Measurements from ENCODE around the gene CTAGE4. TPM values are rescaled to one million over a fixed set of nuclear protein-coding genes. Genes with fewer than 3 reads are reported as not detected.
"Not testable (repeated sequence)": the region's sequence is repeated elsewhere in the genome, so short reads cannot be mapped to it uniquely, and the experiment has no call there.

The CTAGE4 gene
- total RNA-seq: 1.2 and 1.6 TPM in 2 replicates

- H3K27ac Mint-ChIP-seq; DNase-seq (ENCODE audit: low spot score); intact Hi-C loops (cut with micrococcal nuclease); H3K36me3 Mint-ChIP-seq (ENCODE audit: low read depth); H3K27me3 Mint-ChIP-seq (ENCODE audit: low read depth); H3K4me1 Mint-ChIP-seq (ENCODE audit: low read depth); H3K4me3 Mint-ChIP-seq (ENCODE audit: low read depth); H3K9me3 Mint-ChIP-seq: not testable (repeated sequence)
Measured at GRCh38 chr7:144183166-144183565, at the start of gene CTAGE4. CTAGE4 (plus strand) TSS chr7:144183466; CDS start chr7:144183504, 38 bp downstream.

- peaks cover 8% of the 10 kb centered on the region for H3K27me3 Mint-ChIP-seq (ENCODE audit: low read depth)
- H3K36me3 Mint-ChIP-seq (ENCODE audit: low read depth): no peaks in the 10 kb centered on the region
- H3K4me3 Mint-ChIP-seq (ENCODE audit: low read depth): no peak overlapping the region
- no peaks in the 10 kb centered on the region for H3K9me3 Mint-ChIP-seq
- no peak overlapping the region for H3K27ac Mint-ChIP-seq
- no peaks in the 10 kb centered on the region for H3K4me1 Mint-ChIP-seq (ENCODE audit: low read depth)
- DNase-seq (ENCODE audit: low spot score): no peak
- intact Hi-C loops (cut with micrococcal nuclease): no loop called here
Measured at GRCh38 chr7:144134116-144134515, 49.1 kb upstream of the CTAGE4 start.

- Mint-ChIP-seq H3K27ac (no peak overlapping the region), H3K4me3 (ENCODE audit: low read depth) (no peak overlapping the region), H3K27me3 (ENCODE audit: low read depth) (peaks cover 12% of the 10 kb centered on the region), H3K36me3 (ENCODE audit: low read depth) (no peaks in the 10 kb centered on the region), H3K4me1 (ENCODE audit: low read depth) (no peaks in the 10 kb centered on the region), H3K9me3 (no peaks in the 10 kb centered on the region)
- no peak for DNase-seq (ENCODE audit: low spot score)
- intact Hi-C loops (cut with micrococcal nuclease): no loop called here
Measured at GRCh38 chr7:144137501-144137900, 45.8 kb upstream of the CTAGE4 start.

- no peaks in the 10 kb centered on the region for H3K36me3 Mint-ChIP-seq (ENCODE audit: low read depth)
Measured at GRCh38 chr7:144142187-144142586, 41.1 kb upstream of the CTAGE4 start.

GRCh38 chr7:144144426-144144825 is 38.8 kb upstream of the CTAGE4 start:
- Mint-ChIP-seq H3K9me3 (peaks cover 12% of the 10 kb centered on the region), H3K27ac (no peak overlapping the region), H3K27me3 (ENCODE audit: low read depth) (peaks cover 5% of the 10 kb centered on the region), H3K4me3 (ENCODE audit: low read depth) (no peak overlapping the region), H3K4me1 (ENCODE audit: low read depth) (no peaks in the 10 kb centered on the region), H3K36me3 (ENCODE audit: low read depth) (no peaks in the 10 kb centered on the region)
- intact Hi-C loops (cut with micrococcal nuclease): no loop called here
- DNase-seq (ENCODE audit: low spot score): no peak

More at GRCh38 chr7:144142187-144142586, 41.1 kb upstream of the CTAGE4 start:
- Mint-ChIP-seq H3K4me1 (ENCODE audit: low read depth) (no peaks in the 10 kb centered on the region), H3K27me3 (ENCODE audit: low read depth) (peaks cover 9% of the 10 kb centered on the region), H3K27ac (no peak overlapping the region), H3K4me3 (ENCODE audit: low read depth) (no peak overlapping the region), H3K9me3 (no peaks in the 10 kb centered on the region)
- no peak for DNase-seq (ENCODE audit: low spot score)
- intact Hi-C loops (cut with micrococcal nuclease): no loop called here

- no peak overlapping the region for H3K4me3 Mint-ChIP-seq (ENCODE audit: low read depth)
- no peak overlapping the region for H3K27ac Mint-ChIP-seq
- intact Hi-C loops (cut with micrococcal nuclease): no loop called here
- H3K9me3 Mint-ChIP-seq: peaks cover 12% of the 10 kb centered on the region
- no peaks in the 10 kb centered on the region for H3K4me1 Mint-ChIP-seq (ENCODE audit: low read depth)
- no peaks in the 10 kb centered on the region for H3K27me3 Mint-ChIP-seq (ENCODE audit: low read depth)
- no peak for DNase-seq (ENCODE audit: low spot score)
- H3K36me3 Mint-ChIP-seq (ENCODE audit: low read depth): no peaks in the 10 kb centered on the region
Measured at GRCh38 chr7:144148224-144148827, 34.9 kb upstream of the CTAGE4 start.

- intact Hi-C loops (cut with micrococcal nuclease): no loop called here
- DNase-seq (ENCODE audit: low spot score): no peak
- Mint-ChIP-seq H3K36me3 (ENCODE audit: low read depth) (no peaks in the 10 kb centered on the region), H3K4me1 (ENCODE audit: low read depth) (no peaks in the 10 kb centered on the region), H3K27me3 (ENCODE audit: low read depth) (peaks cover 11% of the 10 kb centered on the region), H3K27ac (no peak overlapping the region), H3K9me3 (no peaks in the 10 kb centered on the region), H3K4me3 (ENCODE audit: low read depth) (no peak overlapping the region)
Measured at GRCh38 chr7:144158861-144159260, 24.4 kb upstream of the CTAGE4 start.

GRCh38 chr7:144164784-144165183 is 18.5 kb upstream of the CTAGE4 start:
- H3K4me3 Mint-ChIP-seq (ENCODE audit: low read depth): no peak overlapping the region

GRCh38 chr7:144171594-144172350 is 11.5 kb upstream of the CTAGE4 start:
- peaks cover 11% of the 10 kb centered on the region for H3K27me3 Mint-ChIP-seq (ENCODE audit: low read depth)
- H3K27ac Mint-ChIP-seq; H3K9me3 Mint-ChIP-seq; intact Hi-C loops (cut with micrococcal nuclease); H3K4me3 Mint-ChIP-seq (ENCODE audit: low read depth); H3K36me3 Mint-ChIP-seq (ENCODE audit: low read depth); DNase-seq (ENCODE audit: low spot score); H3K4me1 Mint-ChIP-seq (ENCODE audit: low read depth): not testable (repeated sequence)

More at GRCh38 chr7:144164784-144165183, 18.5 kb upstream of the CTAGE4 start:
- Mint-ChIP-seq H3K27ac (no peak overlapping the region), H3K9me3 (no peaks in the 10 kb centered on the region), H3K27me3 (ENCODE audit: low read depth) (peaks cover 16% of the 10 kb centered on the region), H3K36me3 (ENCODE audit: low read depth) (no peaks in the 10 kb centered on the region), H3K4me1 (ENCODE audit: low read depth) (no peaks in the 10 kb centered on the region)
- intact Hi-C loops (cut with micrococcal nuclease): no loop called here
- DNase-seq (ENCODE audit: low spot score): no peak

GRCh38 chr7:144174613-144175012 is 8.7 kb upstream of the CTAGE4 start:
- no peak overlapping the region for H3K4me3 Mint-ChIP-seq (ENCODE audit: low read depth)
- H3K9me3 Mint-ChIP-seq: no peaks in the 10 kb centered on the region
- H3K36me3 Mint-ChIP-seq (ENCODE audit: low read depth): no peaks in the 10 kb centered on the region
- DNase-seq (ENCODE audit: low spot score): no peak
- H3K4me1 Mint-ChIP-seq (ENCODE audit: low read depth): no peaks in the 10 kb centered on the region
- H3K27me3 Mint-ChIP-seq (ENCODE audit: low read depth): peaks cover 15% of the 10 kb centered on the region
- H3K27ac Mint-ChIP-seq: no peak overlapping the region
- intact Hi-C loops (cut with micrococcal nuclease): no loop called here

GRCh38 chr7:144178380-144179164 is 4.7 kb upstream of the CTAGE4 start:
- H3K4me3 Mint-ChIP-seq (ENCODE audit: low read depth); H3K36me3 Mint-ChIP-seq (ENCODE audit: low read depth); intact Hi-C loops (cut with micrococcal nuclease); DNase-seq (ENCODE audit: low spot score); H3K27ac Mint-ChIP-seq; H3K9me3 Mint-ChIP-seq; H3K27me3 Mint-ChIP-seq (ENCODE audit: low read depth); H3K4me1 Mint-ChIP-seq (ENCODE audit: low read depth): not testable (repeated sequence)

GRCh38 chr7:144179165-144179479 is 4.1 kb upstream of the CTAGE4 start:
- H3K36me3 Mint-ChIP-seq (ENCODE audit: low read depth); DNase-seq (ENCODE audit: low spot score); H3K4me1 Mint-ChIP-seq (ENCODE audit: low read depth); H3K27me3 Mint-ChIP-seq (ENCODE audit: low read depth); intact Hi-C loops (cut with micrococcal nuclease); H3K9me3 Mint-ChIP-seq; H3K4me3 Mint-ChIP-seq (ENCODE audit: low read depth); H3K27ac Mint-ChIP-seq: not testable (repeated sequence)

GRCh38 chr7:144187848-144188247 is 4.6 kb downstream of the CTAGE4 start:
- H3K27me3 Mint-ChIP-seq (ENCODE audit: low read depth); H3K4me1 Mint-ChIP-seq (ENCODE audit: low read depth); H3K4me3 Mint-ChIP-seq (ENCODE audit: low read depth); DNase-seq (ENCODE audit: low spot score); H3K36me3 Mint-ChIP-seq (ENCODE audit: low read depth); H3K27ac Mint-ChIP-seq; intact Hi-C loops (cut with micrococcal nuclease); H3K9me3 Mint-ChIP-seq: not testable (repeated sequence)
